Measurements from ENCODE around the gene GGCT.

The GGCT gene

DNA sequence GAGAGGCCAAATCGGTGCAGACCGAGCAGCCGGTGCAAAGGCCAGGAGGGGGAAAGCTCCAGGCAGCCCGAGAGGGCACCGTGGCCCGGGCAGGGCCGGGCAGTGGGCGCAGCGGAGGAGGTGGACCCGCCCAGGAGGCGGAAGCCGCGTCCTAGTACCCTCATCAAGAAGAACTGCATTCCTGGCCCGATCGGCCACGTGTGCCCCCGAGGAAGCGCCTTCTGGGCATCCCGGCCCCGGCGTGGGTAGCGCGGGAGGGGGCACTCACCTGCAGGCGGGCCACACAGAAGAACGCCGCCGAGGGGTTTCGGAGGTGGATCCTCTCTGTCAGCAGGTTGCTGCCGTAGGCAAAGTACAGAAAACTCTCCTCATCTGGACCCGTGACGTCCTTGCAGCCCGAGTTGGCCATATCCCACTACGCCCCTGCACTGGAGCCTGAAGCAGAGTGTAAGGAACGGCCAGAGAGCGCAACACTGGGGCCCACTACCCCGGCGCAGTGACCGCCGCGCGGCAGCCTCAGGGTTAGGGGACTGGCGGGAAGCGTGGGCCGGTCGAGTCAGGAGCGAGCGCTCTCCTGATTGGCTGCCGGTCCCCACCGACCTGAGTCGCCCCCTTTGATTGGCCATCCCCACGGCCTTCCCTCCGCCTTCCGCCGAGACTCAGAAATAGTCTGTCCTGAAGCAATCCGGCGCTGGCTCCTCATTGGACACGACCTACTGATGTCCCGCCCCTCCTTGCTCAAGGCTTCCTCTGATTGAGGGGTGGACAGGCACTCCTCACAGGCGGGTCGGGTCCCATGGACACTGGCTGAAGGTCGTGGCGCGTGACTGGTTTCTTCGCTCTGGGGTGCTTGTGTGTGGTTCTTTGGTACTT lies at the start of gene GGCT:
TSS of gene GGCT (minus strand) at position 529 of the 873 bp plus-strand sequence. CDS start at position 409, 120 bp downstream.
- TF ChIP-seq GATA2 (IDR thresholded peaks at IDR 0.05; ENCODE audit: low read depth, low read length) (no peak; the same call in 1 of the 2 replicates), GATA3 (IDR thresholded peaks at IDR 0.05; ENCODE audit: low read depth, low read length) (no peak)

DNA sequence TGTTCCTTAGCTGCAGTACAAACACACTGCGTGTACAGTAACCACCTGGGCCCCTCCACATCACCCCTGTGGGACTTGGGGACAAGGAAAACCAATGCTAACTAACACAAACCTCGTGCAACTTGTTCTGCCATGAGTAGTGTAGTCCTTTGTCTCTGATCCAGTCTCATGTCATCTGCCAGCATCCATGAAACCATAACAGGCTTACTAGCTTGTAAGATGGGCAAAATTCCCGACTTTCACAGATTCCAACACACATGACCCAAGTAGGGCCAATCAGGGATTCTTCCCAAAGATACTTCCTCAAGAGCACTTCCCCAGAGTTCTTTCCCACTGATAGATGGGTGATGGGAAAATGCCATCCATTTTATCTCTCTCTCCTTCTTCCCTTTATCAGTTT lies 48.9 kb upstream of the GGCT start:
- no peak for TF ChIP-seq GATA2 (IDR thresholded peaks at IDR 0.05; ENCODE audit: low read depth, low read length)
- TF ChIP-seq GATA3 (IDR thresholded peaks at IDR 0.05; ENCODE audit: low read depth, low read length): no peak

- TF ChIP-seq GATA3 (IDR thresholded peaks at IDR 0.05; ENCODE audit: low read depth, low read length): no peak
- no peak for TF ChIP-seq GATA2 (IDR thresholded peaks at IDR 0.05; ENCODE audit: low read depth, low read length)
Observed at GRCh38 chr7:30553141-30553540, 48.5 kb upstream of the GGCT start.

DNA sequence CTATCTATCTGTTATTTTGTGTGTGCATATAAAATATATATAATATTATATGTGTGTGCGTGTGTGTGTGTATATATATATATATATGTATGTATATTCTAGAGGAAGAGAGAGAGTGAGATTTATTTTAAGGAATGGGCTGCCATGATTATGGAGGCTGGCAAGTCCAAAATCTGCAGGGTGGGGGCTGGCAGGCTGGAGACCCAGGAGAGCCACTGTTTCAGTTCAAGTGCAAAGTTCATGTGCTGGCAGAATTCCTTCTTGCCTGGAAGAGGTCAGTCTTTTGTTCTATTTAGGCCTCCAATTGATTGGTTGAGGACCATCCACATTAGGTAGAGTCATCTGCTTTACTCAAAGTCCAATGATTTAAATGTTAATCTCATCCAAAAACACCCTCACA lies 47.7 kb upstream of the GGCT start:
- TF ChIP-seq GATA3 (IDR thresholded peaks at IDR 0.05; ENCODE audit: low read depth, low read length): no peak
- TF ChIP-seq GATA2 (IDR thresholded peaks at IDR 0.05; ENCODE audit: low read depth, low read length): no peak

- no peak for TF ChIP-seq GATA2 (IDR thresholded peaks at IDR 0.05; ENCODE audit: low read depth, low read length)
- TF ChIP-seq GATA3 (IDR thresholded peaks at IDR 0.05; ENCODE audit: low read depth, low read length): no peak
Observed at GRCh38 chr7:30549931-30550493, 45.4 kb upstream of the GGCT start.

DNA sequence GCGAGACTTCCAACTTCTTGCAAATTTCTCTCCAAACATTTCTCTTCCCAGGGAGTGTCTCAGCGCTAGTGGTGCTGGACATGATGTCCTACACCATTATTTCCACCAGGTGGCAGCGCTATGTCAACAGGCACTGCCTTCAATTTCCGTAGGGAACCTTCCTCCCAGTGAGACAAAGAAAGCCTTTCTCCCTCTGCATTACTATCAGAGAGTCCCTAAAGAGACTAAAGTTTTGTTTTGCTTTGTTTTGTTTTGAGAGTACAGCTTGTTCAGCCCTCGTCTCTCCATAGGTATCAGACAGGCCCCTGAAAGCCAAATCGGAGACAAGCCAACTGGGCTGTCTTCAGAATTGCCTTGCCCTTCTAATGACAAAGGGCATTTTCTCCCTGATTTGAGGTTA lies 44.2 kb upstream of the GGCT start:
- TF ChIP-seq GATA3 (IDR thresholded peaks at IDR 0.05; ENCODE audit: low read depth, low read length) (no peak), GATA2 (IDR thresholded peaks at IDR 0.05; ENCODE audit: low read depth, low read length) (no peak)

- TF ChIP-seq GATA3 (IDR thresholded peaks at IDR 0.05; ENCODE audit: low read depth, low read length): no peak
- TF ChIP-seq GATA2 (IDR thresholded peaks at IDR 0.05; ENCODE audit: low read depth, low read length): no peak
Observed at GRCh38 chr7:30546596-30546995, 42.0 kb upstream of the GGCT start.

GRCh38 chr7:30545791-30546555 lies 41.3 kb upstream of the GGCT start:
- no peak for TF ChIP-seq GATA2 (IDR thresholded peaks at IDR 0.05; ENCODE audit: low read depth, low read length)
- no peak for TF ChIP-seq GATA3 (IDR thresholded peaks at IDR 0.05; ENCODE audit: low read depth, low read length)

GRCh38 chr7:30543813-30544525 lies 39.3 kb upstream of the GGCT start:
- TF ChIP-seq GATA3 (IDR thresholded peaks at IDR 0.05; ENCODE audit: low read depth, low read length): no peak
- no peak for TF ChIP-seq GATA2 (IDR thresholded peaks at IDR 0.05; ENCODE audit: low read depth, low read length)

- TF ChIP-seq GATA2 (IDR thresholded peaks at IDR 0.05; ENCODE audit: low read depth, low read length): no peak
- no peak for TF ChIP-seq GATA3 (IDR thresholded peaks at IDR 0.05; ENCODE audit: low read depth, low read length)
Observed at GRCh38 chr7:30533886-30534285, 29.3 kb upstream of the GGCT start.

GRCh38 chr7:30531286-30531685 lies 26.7 kb upstream of the GGCT start:
- TF ChIP-seq GATA2 (IDR thresholded peaks at IDR 0.05; ENCODE audit: low read depth, low read length) (no peak), GATA3 (IDR thresholded peaks at IDR 0.05; ENCODE audit: low read depth, low read length) (no peak)

- no peak for TF ChIP-seq GATA2 (IDR thresholded peaks at IDR 0.05; ENCODE audit: low read depth, low read length)
- TF ChIP-seq GATA3 (IDR thresholded peaks at IDR 0.05; ENCODE audit: low read depth, low read length): no peak
Observed at GRCh38 chr7:30530373-30530772, 25.7 kb upstream of the GGCT start.

- TF ChIP-seq GATA3 (IDR thresholded peaks at IDR 0.05; ENCODE audit: low read depth, low read length) (no peak), GATA2 (IDR thresholded peaks at IDR 0.05; ENCODE audit: low read depth, low read length) (no peak)
Observed at GRCh38 chr7:30528779-30529178, 24.1 kb upstream of the GGCT start.

DNA sequence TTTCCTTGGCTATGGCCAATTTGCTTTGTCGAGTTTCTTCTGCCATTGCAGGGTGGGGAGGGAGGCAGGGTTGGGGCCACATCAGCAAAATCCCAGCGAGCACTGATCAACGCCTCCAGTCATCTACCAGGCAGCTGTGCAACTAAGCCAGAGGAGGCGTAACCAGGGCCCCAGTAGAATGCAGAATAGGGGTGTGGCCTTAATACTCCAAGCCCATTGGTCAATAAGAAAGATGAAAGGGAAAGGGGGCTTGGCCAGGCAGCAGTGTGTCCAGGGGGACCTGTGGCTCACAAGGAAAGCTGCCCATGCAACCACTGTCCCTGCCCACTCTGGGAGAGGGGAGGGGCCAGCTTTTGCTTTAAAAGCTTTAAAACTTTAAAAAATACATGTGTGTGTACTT lies 21.5 kb upstream of the GGCT start:
- no peak for TF ChIP-seq GATA2 (IDR thresholded peaks at IDR 0.05; ENCODE audit: low read depth, low read length)
- TF ChIP-seq GATA3 (IDR thresholded peaks at IDR 0.05; ENCODE audit: low read depth, low read length): no peak

Data from SH-SY5Y (cell line).